Lower lobe of right lung (tissue), 2 donors: ENCODE data around the gene SECTM1. TPM values are rescaled to one million over a fixed set of nuclear protein-coding genes. Genes with fewer than 3 reads are reported as not detected.

Experiments
- ATAC-seq, 2 donors: fragments of 200-7000 bp; cut with Tn5 transposase; one replicate each; pipeline ENCODE4 v1.9.1; 2020 to 2022; ENCODE audit warnings: mild to moderate bottlenecking in 2 of 2, moderate library complexity in 2 of 2
- DNase-seq: peaks from one replicate; pipeline ENCODE4 v3.0.0-alpha.2; 2020
- H3K27ac ChIP-seq: fragments of 200-600 bp; one replicate; pipeline ENCODE4 v1.8.0; 2022
- H3K27me3 ChIP-seq: fragments of 200-600 bp; one replicate; pipeline ENCODE4 v1.8.0; 2022; ENCODE audit warnings: low read depth
- H3K36me3 ChIP-seq: fragments of 200-600 bp; one replicate; pipeline ENCODE4 v1.8.0; 2022; ENCODE audit warnings: mild to moderate bottlenecking
- H3K4me1 ChIP-seq: fragments of 200-600 bp; one replicate; pipeline ENCODE4 v1.8.0; 2022
- H3K4me3 ChIP-seq: fragments of 200-600 bp; one replicate; pipeline ENCODE4 v1.8.0; 2022; ENCODE audit warnings: mild to moderate bottlenecking
- H3K9me3 ChIP-seq: fragments of 200-600 bp; one replicate; pipeline ENCODE4 v1.8.0; 2022
- CTCF ChIP-seq: fragments of 200-600 bp; IDR thresholded peaks from one replicate; pipeline ENCODE4 v1.8.0; 2022; ENCODE audit warnings: antibody characterized with exemption, mild to moderate bottlenecking
- intact Hi-C: fragments of 100-400 bp; cut with DNase I; formaldehyde crosslinking; loops from one replicate; pipeline ENCODE4 v1.11.0; 2022
- total RNA-seq: library from RNA; stranded (reverse); fragmentation: NEBNext Ultra II Directional; extraction: Animal tissue kit (Norgen Biotek cat#: 25700); gene quantifications from one replicate; pipeline ENCODE4 v1.2.1, GENCODE V29; 2021
- donor health status: DM: no; HTN: yes; CAD: no; lungs with severe emphysema.

Gene SECTM1
- total RNA-seq, 1 donor from 2014 or later = 44.5 TPM

- peak overlapping the region; percentile 56 for H3K4me3 ChIP-seq
- H3K36me3 ChIP-seq = no peaks in the 10 kb centered on the region
- DNase-seq = no peak
- H3K4me1 ChIP-seq = peaks cover 64% of the 10 kb centered on the region
- TF ChIP-seq CTCF = no peak
- intact Hi-C loops = no loop called here
- H3K27ac ChIP-seq = peak overlapping the region; percentile 95
- ATAC-seq = no peak
- H3K9me3 ChIP-seq = no peaks in the 10 kb centered on the region
- no peaks in the 10 kb centered on the region for H3K27me3 ChIP-seq
Observed at GRCh38 chr17:82296511-82297279, 36.9 kb downstream of the SECTM1 start.

GRCh38 chr17:82295472-82295814 is 38.1 kb downstream of the SECTM1 start:
- peaks cover 60% of the 10 kb centered on the region for H3K4me1 ChIP-seq
- no peak overlapping the region for H3K4me3 ChIP-seq
- intact Hi-C loops = no loop called here
- ATAC-seq (no peak), DNase-seq (no peak)
- H3K9me3 ChIP-seq = no peaks in the 10 kb centered on the region
- no peak overlapping the region for H3K27ac ChIP-seq
- TF ChIP-seq CTCF = no peak
- H3K27me3 ChIP-seq = no peaks in the 10 kb centered on the region
- no peaks in the 10 kb centered on the region for H3K36me3 ChIP-seq

GRCh38 chr17:82294064-82294773 is 39.3 kb downstream of the SECTM1 start:
- H3K4me1 ChIP-seq = peaks cover 67% of the 10 kb centered on the region
- no peaks in the 10 kb centered on the region for H3K9me3 ChIP-seq
- H3K4me3 ChIP-seq = peak overlapping the region; percentile 47
- H3K27ac ChIP-seq = peak overlapping the region; percentile 73
- intact Hi-C loops = no loop called here
- DNase-seq (no peak), ATAC-seq (no peak)
- TF ChIP-seq CTCF = no peak
- H3K27me3 ChIP-seq = no peaks in the 10 kb centered on the region
- H3K36me3 ChIP-seq = no peaks in the 10 kb centered on the region

- no peaks in the 10 kb centered on the region for H3K36me3 ChIP-seq
- H3K4me1 ChIP-seq = peaks cover 70% of the 10 kb centered on the region
- no peaks in the 10 kb centered on the region for H3K9me3 ChIP-seq
- ATAC-seq (peak; percentile 92 to 95), DNase-seq (peak; percentile 98)
- intact Hi-C loops = no loop called here
- peak overlapping the region; percentile 95 for H3K27ac ChIP-seq
- no peak for TF ChIP-seq CTCF
- no peaks in the 10 kb centered on the region for H3K27me3 ChIP-seq
- peak overlapping the region; percentile 71 for H3K4me3 ChIP-seq
Observed at GRCh38 chr17:82292251-82293154, 41.1 kb downstream of the SECTM1 start.

- Histone ChIP-seq H3K9me3 (no peaks in the 10 kb centered on the region), H3K27me3 (no peaks in the 10 kb centered on the region), H3K4me3 (peak overlapping the region; percentile 71), H3K4me1 (peaks cover 70% of the 10 kb centered on the region), H3K27ac (peak overlapping the region; percentile 95), H3K36me3 (no peaks in the 10 kb centered on the region)
- no peak for TF ChIP-seq CTCF
- intact Hi-C loops = no loop called here
- no peak for DNase-seq
- no peak for ATAC-seq
Observed at GRCh38 chr17:82291582-82292250, 41.9 kb downstream of the SECTM1 start.
